HG02885 (cell line): ENCODE measurements around the gene GLIS2.

Source experiments
- ATAC-seq: cut with Tn5 transposase; IDR thresholded peaks from one replicate; pipeline ENCODE4 v1.9.1; 2021; ENCODE audit warnings: mild to moderate bottlenecking; ENCODE audit not compliant: unreplicated experiment, poor library complexity

Gene GLIS2

GRCh38 chr16:4315186-4316107 lies at the start of gene GLIS2:
GLIS2 (plus strand) TSS chr16:4316067; CDS start chr16:4332281, 16,214 bp downstream.
- no peak for ATAC-seq

- no peak for ATAC-seq
Measured at GRCh38 chr16:4266372-4266771, 49.5 kb upstream of the GLIS2 start.

- ATAC-seq: no peak
Measured at GRCh38 chr16:4270091-4270490, 45.8 kb upstream of the GLIS2 start.

GRCh38 chr16:4270595-4270994 lies 45.3 kb upstream of the GLIS2 start:
- no peak for ATAC-seq

- ATAC-seq: peak; percentile 67
Measured at GRCh38 chr16:4271176-4272113, 44.4 kb upstream of the GLIS2 start.

- ATAC-seq: peak; percentile 6
Measured at GRCh38 chr16:4272114-4272956, 43.5 kb upstream of the GLIS2 start.

GRCh38 chr16:4273858-4274311 lies 42.0 kb upstream of the GLIS2 start:
- no peak for ATAC-seq

GRCh38 chr16:4275861-4276260 lies 40.0 kb upstream of the GLIS2 start:
- no peak for ATAC-seq

- no peak for ATAC-seq
Measured at GRCh38 chr16:4277987-4278513, 37.8 kb upstream of the GLIS2 start.

GRCh38 chr16:4280625-4281024 lies 35.2 kb upstream of the GLIS2 start:
- ATAC-seq: no peak

- ATAC-seq: no peak
Measured at GRCh38 chr16:4283441-4283840, 32.4 kb upstream of the GLIS2 start.

- no peak for ATAC-seq
Measured at GRCh38 chr16:4283939-4284338, 31.9 kb upstream of the GLIS2 start.

GRCh38 chr16:4285167-4285566 lies 30.7 kb upstream of the GLIS2 start:
- no peak for ATAC-seq

GRCh38 chr16:4288148-4288921 lies 27.5 kb upstream of the GLIS2 start:
- peak; percentile 73 for ATAC-seq

GRCh38 chr16:4290236-4290830 lies 25.5 kb upstream of the GLIS2 start:
- no peak for ATAC-seq

- no peak for ATAC-seq
Measured at GRCh38 chr16:4291699-4292098, 24.2 kb upstream of the GLIS2 start.

GRCh38 chr16:4293181-4293716 lies 22.6 kb upstream of the GLIS2 start:
- no peak for ATAC-seq

GRCh38 chr16:4293822-4294457 lies 21.9 kb upstream of the GLIS2 start:
- no peak for ATAC-seq
